GM19035 (cell line): Measurements from ENCODE around the gene BCL7B.
"Not testable (repeated sequence)": the region's sequence is repeated elsewhere in the genome, so short reads cannot be mapped to it uniquely, and the experiment has no call there.

ENCODE experiments used
- ATAC-seq: cut with Tn5 transposase; IDR thresholded peaks from one replicate; pipeline ENCODE4 v1.9.1; 2021; ENCODE audit not compliant: unreplicated experiment

The BCL7B gene

GRCh38 chr7:73504017-73504416 is 53.5 kb downstream of the BCL7B start:
- no peak for ATAC-seq

GRCh38 chr7:73503229-73503628 is 54.3 kb downstream of the BCL7B start:
- ATAC-seq: no peak

GRCh38 chr7:73496626-73497025 is 60.9 kb downstream of the BCL7B start:
- ATAC-seq: no peak

- not testable (repeated sequence) for ATAC-seq
Measured at GRCh38 chr7:73495507-73495906, 62.0 kb downstream of the BCL7B start.

GRCh38 chr7:73489976-73490375 is 67.5 kb downstream of the BCL7B start:
- no peak for ATAC-seq

GRCh38 chr7:73487486-73487885 is 70.0 kb downstream of the BCL7B start:
- no peak for ATAC-seq
